ENCODE measurements around the gene MAST1. TPM values are rescaled to one million over a fixed set of nuclear protein-coding genes. Genes with fewer than 3 reads are reported as not detected.

MAST1 gene
- total RNA-seq, 1 experiment from 2014 or later, result 2.6 TPM

DNA sequence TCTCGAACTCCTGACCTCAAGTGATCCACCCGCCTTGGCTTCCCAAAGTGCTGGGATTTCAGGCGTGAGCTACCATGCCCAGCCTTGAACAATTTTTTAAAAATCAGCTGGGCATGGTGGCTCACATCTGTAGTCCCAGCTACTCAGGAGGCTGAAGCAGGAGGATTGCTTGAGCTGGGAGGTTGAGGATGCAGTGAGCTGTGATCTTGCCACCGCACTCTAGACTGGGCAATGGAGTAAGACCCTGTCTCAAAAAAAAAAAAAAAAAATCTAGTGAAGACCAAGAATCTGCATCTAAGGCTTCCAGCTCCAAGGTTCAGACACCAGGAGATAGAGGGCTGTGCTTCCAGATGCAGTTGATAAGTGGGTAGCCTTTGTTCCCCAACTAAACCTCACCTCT lies 25.8 kb downstream of the MAST1 start:
- intact Hi-C loops (cut with micrococcal nuclease; ENCODE audit: unreplicated experiment), result no loop called here
- Mint-ChIP-seq H3K36me3 (ENCODE audit: insufficient read depth, unreplicated experiment) (peaks cover 12% of the 10 kb centered on the region), H3K4me3 (ENCODE audit: low read depth, unreplicated experiment) (no peak overlapping the region), H3K9me3 (ENCODE audit: low read depth, unreplicated experiment) (no peaks in the 10 kb centered on the region), H3K4me1 (ENCODE audit: low read depth, unreplicated experiment) (no peaks in the 10 kb centered on the region), H3K27ac (ENCODE audit: unreplicated experiment) (no peak overlapping the region), H3K27me3 (ENCODE audit: unreplicated experiment) (peaks cover 13% of the 10 kb centered on the region)
- no peak for DNase-seq
- BruUV-seq (replicated peaks), result no TSS peak
- CTCF ChIA-PET, result interaction anchor here (1.3 kb wide), 1 partner anchor 9 kb away, joined by 3 read pairs; no protein-coding TSS in a partner anchor
- TF ChIP-seq, protein P1, sequence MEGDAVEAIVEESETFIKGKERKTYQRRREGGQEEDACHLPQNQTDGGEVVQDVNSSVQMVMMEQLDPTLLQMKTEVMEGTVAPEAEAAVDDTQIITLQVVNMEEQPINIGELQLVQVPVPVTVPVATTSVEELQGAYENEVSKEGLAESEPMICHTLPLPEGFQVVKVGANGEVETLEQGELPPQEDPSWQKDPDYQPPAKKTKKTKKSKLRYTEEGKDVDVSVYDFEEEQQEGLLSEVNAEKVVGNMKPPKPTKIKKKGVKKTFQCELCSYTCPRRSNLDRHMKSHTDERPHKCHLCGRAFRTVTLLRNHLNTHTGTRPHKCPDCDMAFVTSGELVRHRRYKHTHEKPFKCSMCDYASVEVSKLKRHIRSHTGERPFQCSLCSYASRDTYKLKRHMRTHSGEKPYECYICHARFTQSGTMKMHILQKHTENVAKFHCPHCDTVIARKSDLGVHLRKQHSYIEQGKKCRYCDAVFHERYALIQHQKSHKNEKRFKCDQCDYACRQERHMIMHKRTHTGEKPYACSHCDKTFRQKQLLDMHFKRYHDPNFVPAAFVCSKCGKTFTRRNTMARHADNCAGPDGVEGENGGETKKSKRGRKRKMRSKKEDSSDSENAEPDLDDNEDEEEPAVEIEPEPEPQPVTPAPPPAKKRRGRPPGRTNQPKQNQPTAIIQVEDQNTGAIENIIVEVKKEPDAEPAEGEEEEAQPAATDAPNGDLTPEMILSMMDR (IDR thresholded peaks at IDR 0.05; ENCODE audit: unreplicated experiment), result no peak

DNA sequence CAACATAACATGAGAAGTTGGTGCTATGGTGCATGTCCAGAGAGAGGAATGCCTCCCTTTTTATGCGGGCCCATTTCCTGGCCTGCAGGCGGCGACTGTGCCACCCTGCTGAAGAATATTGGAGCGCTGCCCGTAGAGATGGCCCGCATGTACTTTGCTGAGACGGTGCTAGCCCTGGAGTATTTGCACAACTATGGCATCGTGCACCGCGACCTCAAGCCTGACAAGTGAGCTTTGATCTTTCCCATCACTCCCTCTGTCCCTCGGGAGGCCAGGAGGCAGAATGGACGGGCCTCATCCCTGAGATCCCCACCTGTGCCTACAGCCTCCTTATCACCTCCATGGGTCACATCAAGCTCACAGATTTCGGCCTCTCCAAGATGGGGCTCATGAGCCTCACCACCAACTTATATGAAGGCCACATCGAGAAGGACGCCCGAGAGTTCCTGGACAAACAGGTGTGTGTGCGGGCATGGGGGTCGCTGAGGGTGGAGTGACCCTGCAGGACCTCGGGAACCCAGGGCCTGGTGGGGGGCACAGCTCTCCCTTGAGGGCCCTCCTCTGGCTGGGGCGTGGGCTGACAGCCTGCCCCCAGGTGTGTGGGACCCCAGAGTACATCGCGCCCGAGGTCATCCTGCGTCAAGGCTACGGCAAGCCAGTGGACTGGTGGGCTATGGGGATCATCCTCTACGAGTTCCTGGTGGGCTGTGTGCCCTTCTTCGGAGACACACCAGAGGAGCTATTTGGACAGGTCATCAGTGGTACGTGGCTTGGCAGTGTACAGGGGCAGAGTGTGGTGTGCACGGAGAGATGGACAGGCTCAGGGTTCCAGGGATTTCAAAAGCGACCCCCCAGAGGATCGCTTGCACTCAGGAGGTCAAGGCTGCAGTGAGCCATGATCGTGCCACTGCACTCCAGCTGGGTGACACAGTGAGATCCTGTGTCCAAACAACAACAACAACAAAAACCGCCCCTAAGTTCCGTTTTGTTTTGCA lies 26.7 kb downstream of the MAST1 start:
- H3K27ac Mint-ChIP-seq (ENCODE audit: unreplicated experiment), result no peak overlapping the region
- peaks cover 13% of the 10 kb centered on the region for H3K27me3 Mint-ChIP-seq (ENCODE audit: unreplicated experiment)
- H3K4me1 Mint-ChIP-seq (ENCODE audit: low read depth, unreplicated experiment), result no peaks in the 10 kb centered on the region
- H3K4me3 Mint-ChIP-seq (ENCODE audit: low read depth, unreplicated experiment), result no peak overlapping the region
- TF ChIP-seq, protein P1 (IDR thresholded peaks at IDR 0.05; ENCODE audit: unreplicated experiment), result no peak
- CTCF ChIA-PET, result interaction anchor here (0.7 to 1.3 kb wide), 2 partner anchors 8 to 18 kb away, joined by 3 to 4 read pairs; no protein-coding TSS in a partner anchor
- intact Hi-C loops (cut with micrococcal nuclease; ENCODE audit: unreplicated experiment), result no loop called here
- H3K9me3 Mint-ChIP-seq (ENCODE audit: low read depth, unreplicated experiment), result no peaks in the 10 kb centered on the region
- H3K36me3 Mint-ChIP-seq (ENCODE audit: insufficient read depth, unreplicated experiment), result peaks cover 14% of the 10 kb centered on the region
- BruUV-seq (replicated peaks), result no TSS peak
- no peak for DNase-seq

DNA sequence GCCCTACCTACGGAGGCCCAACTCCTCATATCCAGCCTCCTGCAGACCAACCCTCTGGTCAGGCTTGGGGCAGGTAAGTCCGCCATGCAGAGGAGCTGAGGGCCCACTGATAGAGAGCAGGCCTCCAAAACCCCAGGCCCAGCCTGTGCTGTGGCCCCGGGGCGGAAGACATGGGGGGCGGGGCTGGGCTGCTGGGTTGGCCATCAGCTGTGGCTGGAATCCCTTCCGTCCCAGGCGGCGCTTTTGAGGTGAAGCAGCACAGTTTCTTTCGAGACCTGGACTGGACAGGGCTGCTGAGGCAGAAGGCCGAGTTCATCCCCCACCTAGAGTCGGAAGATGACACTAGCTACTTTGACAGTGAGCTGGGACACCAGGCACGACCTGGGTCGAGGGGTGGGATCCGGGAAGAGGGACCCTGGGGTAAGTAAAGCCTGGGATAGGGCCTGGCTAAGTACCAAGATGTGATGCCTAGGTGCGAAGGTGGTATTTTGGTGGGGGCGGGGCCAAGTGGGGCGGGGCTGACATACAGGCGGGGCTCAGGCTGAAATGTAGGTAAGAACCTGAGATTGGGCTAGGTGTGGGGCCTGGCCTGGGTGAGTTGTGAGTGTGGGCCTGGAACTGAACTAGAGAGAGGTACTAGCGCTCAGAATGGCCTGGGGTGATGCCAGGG lies 27.6 kb downstream of the MAST1 start:
- CTCF ChIA-PET, result interaction anchor here (0.7 kb wide), 1 partner anchor 18 kb away, joined by 4 read pairs; no protein-coding TSS in a partner anchor
- intact Hi-C loops (cut with micrococcal nuclease; ENCODE audit: unreplicated experiment), result no loop called here
- Mint-ChIP-seq H3K9me3 (ENCODE audit: low read depth, unreplicated experiment) (no peaks in the 10 kb centered on the region), H3K27me3 (ENCODE audit: unreplicated experiment) (peaks cover 11% of the 10 kb centered on the region), H3K27ac (ENCODE audit: unreplicated experiment) (no peak overlapping the region), H3K36me3 (ENCODE audit: insufficient read depth, unreplicated experiment) (peaks cover 15% of the 10 kb centered on the region), H3K4me3 (ENCODE audit: low read depth, unreplicated experiment) (no peak overlapping the region), H3K4me1 (ENCODE audit: low read depth, unreplicated experiment) (no peaks in the 10 kb centered on the region)
- TF ChIP-seq, protein P1 (IDR thresholded peaks at IDR 0.05; ENCODE audit: unreplicated experiment), result no peak
- BruUV-seq (replicated peaks), result no TSS peak
- no peak for DNase-seq

DNA sequence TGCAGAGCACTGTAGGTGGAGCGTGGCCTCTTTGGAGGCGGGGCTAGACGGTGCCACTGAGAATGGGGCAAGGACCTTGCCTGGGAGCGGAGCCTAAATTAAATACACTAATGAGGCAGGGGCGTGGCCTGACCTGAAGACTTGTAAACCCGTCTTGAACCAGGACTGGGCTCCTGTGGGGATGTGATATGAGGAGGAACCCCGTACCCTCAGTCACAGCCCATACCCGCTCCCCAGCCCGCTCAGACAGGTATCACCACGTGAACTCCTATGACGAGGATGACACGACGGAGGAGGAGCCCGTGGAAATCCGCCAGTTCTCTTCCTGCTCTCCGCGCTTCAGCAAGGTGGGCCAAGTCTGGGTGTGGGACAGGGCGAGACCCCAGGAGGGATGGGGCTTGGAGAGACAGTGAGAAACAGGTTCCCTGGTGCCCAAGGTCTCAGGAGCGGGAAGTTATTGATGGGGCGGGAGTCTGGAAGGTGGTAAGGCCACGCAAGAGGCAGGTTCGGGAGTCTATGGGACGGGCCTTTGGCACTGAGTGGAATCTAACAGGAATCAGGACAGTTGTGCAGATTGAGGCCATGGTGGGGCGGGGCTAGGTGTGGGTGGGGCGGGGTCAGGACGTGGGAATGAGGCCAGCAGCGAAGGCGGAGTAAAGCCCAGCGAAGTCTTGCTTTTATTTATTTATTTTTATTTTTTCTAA lies 28.3 kb downstream of the MAST1 start:
- peaks cover 20% of the 10 kb centered on the region for H3K36me3 Mint-ChIP-seq (ENCODE audit: insufficient read depth, unreplicated experiment)
- no peaks in the 10 kb centered on the region for H3K9me3 Mint-ChIP-seq (ENCODE audit: low read depth, unreplicated experiment)
- H3K4me3 Mint-ChIP-seq (ENCODE audit: low read depth, unreplicated experiment), result no peak overlapping the region
- no TSS peak for BruUV-seq (replicated peaks)
- intact Hi-C loops (cut with micrococcal nuclease; ENCODE audit: unreplicated experiment), result no loop called here
- TF ChIP-seq, protein P1 (IDR thresholded peaks at IDR 0.05; ENCODE audit: unreplicated experiment), result no peak
- no peaks in the 10 kb centered on the region for H3K4me1 Mint-ChIP-seq (ENCODE audit: low read depth, unreplicated experiment)
- DNase-seq, result no peak
- peaks cover 4% of the 10 kb centered on the region for H3K27me3 Mint-ChIP-seq (ENCODE audit: unreplicated experiment)
- H3K27ac Mint-ChIP-seq (ENCODE audit: unreplicated experiment), result no peak overlapping the region
- CTCF ChIA-PET, result no interaction called here
